Amniotic stem cell (primary cell): Measurements from ENCODE around the gene CAMKK2.
"Not testable (repeated sequence)": the region's sequence is repeated elsewhere in the genome, so short reads cannot be mapped to it uniquely, and the experiment has no call there.

ENCODE experiments used
- DNase-seq: peaks from one replicate; lab custom pipeline; 2025; lab: John Stamatoyannopoulos, UW

CAMKK2 gene

DNA sequence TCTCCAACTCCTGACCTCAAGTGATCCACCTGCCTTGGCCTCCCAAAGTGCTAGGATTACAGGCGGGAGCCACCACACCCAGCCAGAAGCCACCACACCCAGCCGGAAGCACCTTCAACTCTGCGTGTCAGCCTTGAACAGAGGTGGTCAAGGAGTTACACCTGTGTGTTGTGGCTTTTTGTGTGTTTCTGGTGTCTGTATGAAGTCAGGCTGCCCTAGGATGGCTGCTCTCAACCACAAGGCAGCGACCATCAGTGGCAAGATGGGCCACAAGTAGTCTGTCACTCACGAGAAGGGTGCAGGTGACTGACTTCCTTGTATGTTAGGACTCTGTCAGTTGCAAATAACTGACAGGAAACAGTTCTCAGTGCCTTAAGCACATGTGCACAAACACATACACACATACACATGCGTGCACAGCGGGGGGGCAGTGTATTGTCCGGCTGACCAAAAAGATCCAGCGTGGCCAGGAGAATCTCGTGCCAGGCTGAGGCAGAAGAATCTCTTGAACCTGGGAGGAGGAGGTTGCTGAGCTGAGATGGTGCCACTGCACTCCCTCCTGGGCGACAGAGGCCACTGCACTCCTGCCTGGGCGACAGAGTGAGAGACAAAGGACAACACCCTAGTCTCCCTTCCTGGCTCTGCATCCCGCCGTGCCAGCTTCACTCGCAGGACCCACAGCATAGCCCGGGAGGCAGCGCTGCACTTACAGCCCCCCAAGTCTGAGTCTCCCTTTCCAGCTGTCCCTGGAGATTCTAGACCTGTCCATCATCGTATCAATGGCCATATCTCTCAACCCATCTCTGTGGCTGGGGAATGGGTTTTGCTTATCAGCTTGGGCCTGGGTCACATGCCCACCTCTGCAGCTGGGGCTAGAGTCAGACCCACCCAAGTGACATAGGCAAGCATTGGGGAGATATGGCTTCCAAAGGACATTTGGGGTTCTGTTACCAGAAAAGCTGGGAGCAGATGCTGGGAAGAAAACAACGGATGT, 72.9 kb downstream of the CAMKK2 start:
- no peak for DNase-seq

DNA sequence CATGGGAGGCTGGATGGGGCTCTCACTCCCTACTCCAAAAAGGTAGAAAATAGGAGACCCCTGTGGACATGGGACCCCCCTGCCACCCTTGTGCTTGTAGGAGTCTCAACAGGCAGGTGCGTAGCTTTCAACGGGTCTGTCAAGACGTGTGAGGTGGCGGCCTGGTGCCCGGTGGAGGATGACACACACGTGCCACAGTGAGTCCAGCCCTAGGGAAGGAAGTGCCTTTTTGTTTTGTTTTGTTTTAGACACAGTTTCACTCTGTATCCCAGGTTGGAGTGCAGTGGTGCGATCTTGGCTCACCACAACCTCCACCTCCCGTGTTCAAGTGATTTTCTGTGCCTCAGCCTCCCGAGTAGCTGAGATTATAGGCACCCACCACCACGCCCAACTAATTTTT, 73.7 kb downstream of the CAMKK2 start:
- no peak for DNase-seq

DNA sequence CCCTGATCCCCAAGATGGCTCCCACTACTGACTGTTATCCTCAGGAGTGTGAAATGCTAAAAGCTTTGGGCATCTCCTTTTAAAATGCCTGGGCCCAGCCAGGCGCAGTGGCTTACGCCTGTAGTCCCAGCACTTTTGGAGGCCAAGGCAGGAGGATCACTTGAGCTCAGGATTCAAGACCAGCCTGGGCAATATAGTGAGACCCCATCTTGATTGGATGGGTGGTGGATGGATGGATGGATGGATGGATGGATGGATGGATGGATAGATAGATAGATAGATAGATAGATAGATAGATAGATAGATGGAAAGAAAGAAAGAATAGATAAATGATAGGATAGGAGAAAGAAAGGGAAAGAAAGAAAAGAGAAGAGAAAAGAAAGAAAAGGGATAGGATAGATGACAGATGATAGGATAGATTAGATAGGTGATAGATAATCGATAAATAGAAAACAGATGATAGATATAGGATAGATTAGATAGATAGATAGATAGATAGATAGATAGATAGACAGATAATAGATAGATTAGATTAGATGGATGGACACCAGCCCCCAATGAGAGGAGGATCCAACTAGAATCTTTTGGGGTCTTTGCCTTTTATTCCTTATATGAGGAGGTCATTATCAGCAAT, 77.0 kb downstream of the CAMKK2 start:
- no peak for DNase-seq

DNA sequence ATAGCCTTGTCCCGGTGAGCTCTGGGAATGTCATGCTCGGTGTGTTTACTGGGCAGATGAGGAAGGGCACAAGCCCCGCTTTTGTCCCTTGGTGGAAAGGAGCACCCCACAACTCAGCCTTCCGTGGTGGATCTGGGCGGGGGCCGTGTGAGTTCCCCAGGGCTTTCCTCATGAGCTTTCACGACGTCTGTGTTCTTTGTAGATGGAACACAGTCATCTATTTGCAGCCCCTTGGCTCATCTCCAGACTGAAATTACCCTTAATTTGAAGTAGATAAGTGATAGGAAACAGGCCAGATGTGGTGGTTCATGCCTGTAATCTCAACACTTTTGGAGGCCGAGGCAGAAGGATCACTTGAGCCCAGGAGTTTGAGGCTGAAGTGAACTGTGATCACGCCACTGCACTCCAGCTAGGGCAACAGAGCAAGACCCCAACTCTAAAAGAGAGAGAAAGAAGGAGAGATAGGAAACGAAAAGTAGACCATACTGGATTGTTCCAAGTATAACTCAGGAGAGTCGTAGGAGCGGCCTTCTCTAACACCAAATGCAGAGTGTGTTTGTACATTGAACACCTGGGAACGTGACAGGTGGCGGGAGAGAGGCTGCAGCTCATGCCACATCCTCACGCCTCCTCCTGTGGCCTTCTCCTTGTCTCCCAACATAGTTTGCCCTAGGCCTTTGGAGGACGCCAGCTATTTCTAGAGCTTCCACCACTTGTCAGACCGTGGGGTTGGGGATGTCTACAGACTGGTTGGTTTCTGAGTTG, 77.7 kb downstream of the CAMKK2 start:
- DNase-seq, result no peak

DNA sequence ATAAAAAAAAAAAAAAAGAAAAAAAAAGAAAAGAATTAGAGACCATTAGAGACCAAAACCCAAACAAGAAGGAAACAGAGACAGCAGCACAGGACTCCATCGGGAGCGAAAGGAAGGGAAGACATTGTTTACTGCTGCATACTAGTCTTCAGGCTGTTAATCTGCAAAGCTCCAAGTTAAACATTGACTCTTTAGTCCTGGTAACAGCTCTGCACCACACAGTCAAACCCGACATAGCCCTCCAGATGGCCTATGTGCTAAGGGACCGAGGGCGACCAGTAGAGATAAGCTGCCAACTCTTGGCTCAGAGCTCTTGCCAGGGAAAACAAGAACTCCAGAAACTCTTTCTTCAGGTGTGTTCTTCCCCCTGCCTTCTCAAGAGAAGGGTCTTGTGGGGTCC, 78.7 kb downstream of the CAMKK2 start:
- no peak for DNase-seq

DNA sequence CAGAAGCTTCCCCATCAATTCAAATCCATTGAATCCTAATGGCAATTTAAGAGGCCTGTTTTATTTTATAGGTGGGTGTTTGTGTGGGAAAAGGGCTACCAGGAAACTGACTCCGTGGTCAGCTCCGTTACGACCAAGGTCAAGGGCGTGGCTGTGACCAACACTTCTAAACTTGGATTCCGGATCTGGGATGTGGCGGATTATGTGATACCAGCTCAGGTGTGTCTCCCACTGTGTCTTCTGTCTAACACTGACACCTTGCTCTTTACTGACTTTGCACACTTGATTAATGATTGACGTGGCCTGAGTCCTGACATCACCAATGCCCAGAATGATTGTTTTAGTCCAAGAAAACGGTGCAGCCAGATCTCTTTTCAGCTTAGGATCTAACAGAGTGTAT, 79.4 kb downstream of the CAMKK2 start:
- no peak for DNase-seq

DNA sequence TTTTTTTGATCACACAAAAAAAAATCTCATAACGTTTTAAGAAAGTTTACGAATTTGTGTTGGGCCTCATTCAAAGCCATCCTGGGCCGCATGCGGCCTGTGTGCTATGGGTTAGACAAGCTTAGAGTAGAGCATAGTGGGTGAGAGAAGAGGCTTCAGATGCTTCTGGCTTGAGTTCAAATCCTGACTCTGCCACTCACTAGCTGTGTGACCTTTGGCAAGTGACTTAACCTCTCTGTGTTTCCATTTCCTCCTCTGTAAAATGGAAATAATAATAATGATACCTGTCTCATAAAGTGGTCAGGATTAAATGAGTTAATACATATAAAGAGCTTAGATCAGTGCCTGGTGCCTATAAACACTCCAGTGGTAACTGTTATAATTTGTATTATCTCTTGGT, 80.4 kb downstream of the CAMKK2 start:
- no peak for DNase-seq

- DNase-seq, result peak; percentile 69
Observed at GRCh38 chr12:121214855-121215745, 81.4 kb downstream of the CAMKK2 start.

DNA sequence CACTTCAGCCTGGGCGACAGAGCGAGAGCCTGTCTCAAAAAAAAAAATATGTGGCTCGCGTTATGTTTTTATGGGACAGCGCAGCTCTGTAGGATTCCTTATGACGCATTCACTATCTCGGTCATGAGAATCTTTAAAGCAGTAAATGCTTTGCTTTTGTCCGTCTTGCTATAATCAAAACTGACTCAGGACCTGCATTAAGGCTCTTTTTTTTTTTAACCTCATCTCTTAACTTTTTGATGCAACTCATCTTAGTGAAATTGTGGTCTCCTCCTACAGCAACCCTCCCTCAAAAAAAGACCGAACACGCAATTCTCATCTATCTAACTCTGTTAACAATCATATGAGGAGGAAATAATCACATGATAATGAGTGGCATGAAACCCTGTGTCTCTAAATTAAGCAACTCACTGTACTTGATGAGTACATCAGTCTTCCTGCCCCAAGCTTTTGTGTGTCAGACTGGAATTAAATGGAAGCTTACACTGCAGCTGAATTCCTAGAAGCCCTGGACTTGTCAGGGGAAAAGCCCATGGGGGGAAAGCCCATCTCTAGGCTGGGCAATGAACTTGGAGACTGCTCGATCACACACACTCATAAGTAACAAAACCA, 82.2 kb downstream of the CAMKK2 start:
- no peak for DNase-seq

DNA sequence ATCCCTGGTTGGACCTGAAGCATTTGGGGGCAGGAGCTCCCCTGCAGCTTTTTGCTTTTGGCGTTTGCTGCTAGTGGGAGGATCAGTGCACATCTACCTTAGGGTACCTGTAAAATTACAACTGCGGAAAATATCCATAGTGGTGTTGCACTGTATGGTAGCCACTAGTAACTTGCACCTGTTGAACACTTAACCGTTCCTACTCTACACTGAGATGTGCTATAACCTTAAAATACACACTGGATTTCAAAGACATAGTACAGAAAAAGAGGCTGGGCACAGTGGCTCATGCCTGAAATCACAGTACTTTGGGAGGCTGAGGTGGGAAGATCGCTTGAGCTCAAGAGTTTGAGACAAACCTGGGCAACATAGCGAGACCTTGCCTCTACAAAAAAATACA, 83.6 kb downstream of the CAMKK2 start:
- DNase-seq, result no peak

DNA sequence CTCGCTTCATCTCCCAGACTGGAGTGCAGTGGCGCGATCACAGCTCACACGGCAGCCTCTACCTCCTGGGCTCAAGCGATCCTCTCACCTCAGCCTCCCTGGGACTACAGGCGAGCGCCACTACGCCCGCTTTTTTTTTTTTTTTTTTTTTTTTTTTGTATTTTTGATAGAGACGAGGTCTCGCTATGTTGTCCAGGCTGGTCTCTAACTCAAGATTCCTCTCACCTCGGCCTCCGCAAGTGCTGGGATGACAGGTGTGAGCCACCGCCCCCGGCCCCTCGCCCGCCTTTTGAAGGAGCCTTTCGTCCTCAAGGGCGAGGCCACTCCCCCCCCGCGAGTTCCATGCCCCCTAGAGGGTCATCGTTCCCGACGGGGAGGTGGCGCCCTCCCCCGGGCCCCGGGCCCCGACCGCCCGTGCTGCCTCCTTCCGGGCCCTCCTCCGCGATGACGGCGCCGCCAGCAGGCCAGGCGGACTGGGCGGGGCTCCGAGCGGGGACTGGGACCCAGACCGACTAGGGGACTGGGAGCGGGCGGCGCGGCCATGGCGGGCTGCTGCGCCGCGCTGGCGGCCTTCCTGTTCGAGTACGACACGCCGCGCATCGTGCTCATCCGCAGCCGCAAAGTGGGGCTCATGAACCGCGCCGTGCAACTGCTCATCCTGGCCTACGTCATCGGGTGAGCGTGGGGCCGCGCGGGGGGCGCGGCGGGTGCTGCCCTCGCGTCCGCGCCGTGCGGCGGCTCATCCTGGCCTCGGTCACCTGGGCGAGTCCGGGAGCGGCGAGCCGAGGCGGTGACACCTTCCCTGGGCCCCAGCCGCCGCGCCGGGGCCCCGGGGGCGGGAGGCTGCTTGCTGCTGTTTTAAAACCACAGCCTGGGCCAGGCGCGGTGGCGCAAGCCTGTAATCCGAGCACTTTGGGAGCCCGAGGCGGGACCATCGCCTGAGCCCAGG, 86.6 kb downstream of the CAMKK2 start, which contains the start of gene P2RX4:
Gene P2RX4, plus strand, starts transcription at position 506 of the 949 bp plus-strand sequence. Its CDS starts 36 bp downstream, at position 542.
- peak; percentile 34 for DNase-seq

DNA sequence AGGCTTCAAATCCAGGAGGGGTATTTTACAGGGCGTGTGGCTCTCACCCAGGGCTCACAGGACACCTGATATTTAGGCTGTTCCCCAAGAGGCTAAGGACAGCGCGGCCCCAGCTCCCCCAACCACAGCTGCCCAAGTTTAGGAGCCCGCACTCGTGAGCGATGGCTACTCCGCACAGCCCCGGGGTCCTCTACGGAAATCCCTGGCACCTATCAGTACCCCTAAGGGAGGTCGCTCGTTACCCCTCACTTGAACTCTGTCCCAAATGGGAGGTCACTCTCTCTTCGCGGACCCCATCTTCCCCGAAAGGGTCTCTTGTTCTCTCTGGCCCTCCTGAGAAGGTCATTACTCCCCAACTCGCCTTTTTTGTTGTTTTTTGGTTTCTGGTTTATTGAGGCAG, 87.3 kb downstream of the CAMKK2 start:
- DNase-seq, result no peak

DNA sequence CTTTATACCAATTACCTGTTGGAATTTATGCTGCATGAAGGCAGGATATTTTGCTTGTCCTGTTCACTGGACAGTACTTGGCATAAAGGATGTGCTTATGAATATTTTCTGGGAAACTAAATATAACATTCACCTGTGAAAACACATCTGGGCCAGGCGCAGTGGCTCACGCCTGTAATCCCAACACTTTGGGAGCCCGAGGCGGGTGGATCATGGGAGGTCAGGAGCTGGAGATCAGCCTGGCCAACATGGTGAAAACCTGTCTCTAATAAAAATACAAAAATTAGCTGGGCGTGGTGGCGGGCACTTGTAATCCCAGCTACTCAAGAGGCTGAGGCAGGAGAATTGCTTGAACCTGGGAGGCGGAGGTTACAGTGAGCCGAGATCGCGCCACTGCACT, 87.9 kb downstream of the CAMKK2 start:
- DNase-seq, result not testable (repeated sequence)

- DNase-seq, result no peak
Observed at GRCh38 chr12:121205491-121205890, 91.0 kb downstream of the CAMKK2 start.

- no peak for DNase-seq
Observed at GRCh38 chr12:121203482-121203881, 93.0 kb downstream of the CAMKK2 start.

DNA sequence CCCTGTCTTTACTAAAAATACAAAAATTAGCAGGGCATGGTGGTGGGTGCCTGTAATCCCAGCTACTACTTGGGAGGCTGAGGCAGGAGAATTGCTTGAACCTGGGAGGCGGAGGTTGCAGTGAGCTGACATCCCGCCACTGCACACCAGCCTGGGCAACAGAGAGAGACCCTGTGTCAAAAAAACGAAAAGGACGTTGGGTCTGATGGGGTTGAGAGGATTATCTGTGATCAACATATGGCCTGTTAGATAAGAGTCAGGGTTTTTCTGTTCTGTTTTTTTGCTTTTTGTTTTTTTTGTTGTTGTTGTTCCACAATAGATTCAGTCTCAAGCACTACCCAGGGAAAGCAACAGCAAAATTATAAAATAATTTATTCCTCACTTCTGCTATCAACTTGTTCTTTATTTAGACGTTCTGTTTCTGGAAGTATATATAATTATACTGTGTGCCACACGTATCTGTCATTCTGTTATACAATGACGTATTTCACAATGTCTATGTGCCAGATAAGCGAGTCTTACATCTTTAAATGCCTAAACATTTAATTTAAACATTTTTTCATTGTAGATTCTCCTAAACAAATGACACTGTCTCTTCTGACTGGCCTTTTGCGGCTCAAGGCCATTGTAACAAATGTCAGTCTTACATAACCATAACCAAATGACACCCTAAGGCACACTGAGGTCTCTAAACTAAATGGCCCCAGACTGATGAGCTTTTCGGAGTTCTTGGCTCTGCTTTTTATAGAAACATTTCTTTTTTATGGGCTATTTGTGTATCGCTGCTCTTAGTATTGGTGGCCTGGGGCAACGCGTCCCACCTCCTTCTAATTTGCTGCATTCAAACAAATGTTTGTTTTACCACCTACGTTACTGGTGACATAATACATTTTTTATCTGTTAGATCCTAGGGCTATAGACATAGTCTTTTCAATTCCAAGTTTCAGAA, 93.8 kb downstream of the CAMKK2 start:
- DNase-seq, result no peak

GRCh38 chr12:121201140-121201539, 95.4 kb downstream of the CAMKK2 start:
- not testable (repeated sequence) for DNase-seq

DNA sequence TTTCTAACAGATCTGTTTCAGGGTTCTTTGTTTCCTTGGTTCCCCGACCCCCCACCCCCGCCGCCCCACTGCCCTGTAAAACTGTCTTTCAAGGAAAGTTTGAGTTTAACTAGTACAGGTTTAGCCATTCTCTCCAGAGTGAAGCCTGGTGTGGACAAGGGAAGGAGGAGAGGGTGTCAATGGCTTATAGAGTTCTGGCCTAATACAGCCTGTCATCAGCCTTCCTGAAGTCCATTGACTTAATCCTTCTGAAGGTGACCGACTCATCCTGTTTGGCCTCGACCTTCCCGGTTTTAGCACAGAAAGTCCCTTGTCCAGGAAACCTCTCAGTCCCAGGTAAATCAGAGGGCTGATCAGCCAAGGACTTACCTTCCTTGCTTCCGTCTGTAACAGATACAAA, 97.6 kb downstream of the CAMKK2 start:
- DNase-seq, result no peak

DNA sequence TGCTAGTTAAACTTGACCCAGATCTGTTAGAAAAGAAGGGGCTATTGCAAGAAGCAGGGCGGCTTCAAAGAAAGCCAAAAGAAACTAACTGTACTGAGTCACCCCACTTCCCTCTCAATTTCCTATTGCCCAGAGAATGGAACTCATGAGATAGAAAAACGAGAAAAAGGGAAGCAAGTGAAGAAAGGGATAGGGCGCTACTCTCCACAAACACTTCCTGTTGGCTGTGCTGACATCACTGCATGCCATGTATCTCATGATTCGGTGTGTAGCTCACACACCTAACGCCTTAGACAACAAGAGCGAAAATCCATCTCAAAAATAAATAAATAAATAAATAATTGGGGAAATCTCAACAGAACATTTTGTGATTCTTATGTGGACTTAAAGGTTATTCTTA, 99.6 kb downstream of the CAMKK2 start:
- DNase-seq, result no peak
